Measurements from ENCODE around the gene SLC25A24.
"Not testable (repeated sequence)": the region's sequence is repeated elsewhere in the genome, so short reads cannot be mapped to it uniquely, and the experiment has no call there.

DNA sequence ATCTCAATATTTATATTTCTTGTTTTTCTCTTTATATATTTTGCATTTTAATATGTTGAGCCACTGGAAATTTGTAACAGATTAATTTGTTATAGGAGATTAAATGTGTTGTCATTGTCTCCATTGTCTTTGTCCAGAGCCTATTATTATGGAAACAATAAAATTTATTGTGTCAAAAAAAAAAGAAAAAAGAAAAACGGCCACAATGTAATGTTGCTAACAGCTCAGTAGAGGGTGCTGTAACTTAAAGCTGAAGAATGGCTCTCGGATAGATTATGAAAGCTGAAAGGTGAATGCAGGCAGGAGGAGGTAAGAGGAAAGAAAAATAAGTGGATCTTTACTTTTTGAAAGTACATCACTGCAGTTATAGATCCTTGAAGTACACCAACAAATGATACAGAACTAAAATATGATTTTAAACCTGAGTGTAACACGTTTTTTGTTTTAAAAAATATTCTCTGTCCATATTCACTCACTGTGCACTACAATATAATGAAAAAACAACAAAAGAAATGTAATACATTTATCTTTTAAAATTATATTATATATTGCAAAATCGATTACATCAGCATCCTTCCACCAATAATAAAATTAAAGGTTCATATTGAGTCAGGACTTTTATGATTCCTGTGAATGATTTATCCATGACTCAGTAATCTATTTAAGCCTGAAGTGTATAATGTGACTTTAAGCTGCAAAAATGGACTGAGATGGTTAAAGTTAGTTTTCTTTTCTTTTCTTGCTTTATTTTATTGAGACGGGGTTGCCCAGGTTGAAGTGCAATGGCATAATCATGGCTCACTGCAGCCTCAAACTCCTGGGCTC lies 14.7 kb upstream of the SLC25A24 start:
- TF ChIP-seq, protein P1, sequence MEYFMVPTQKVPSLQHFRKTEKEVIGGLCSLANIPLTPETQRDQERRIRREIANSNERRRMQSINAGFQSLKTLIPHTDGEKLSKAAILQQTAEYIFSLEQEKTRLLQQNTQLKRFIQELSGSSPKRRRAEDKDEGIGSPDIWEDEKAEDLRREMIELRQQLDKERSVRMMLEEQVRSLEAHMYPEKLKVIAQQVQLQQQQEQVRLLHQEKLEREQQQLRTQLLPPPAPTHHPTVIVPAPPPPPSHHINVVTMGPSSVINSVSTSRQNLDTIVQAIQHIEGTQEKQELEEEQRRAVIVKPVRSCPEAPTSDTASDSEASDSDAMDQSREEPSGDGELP (CRISPR knock-in tag; IDR thresholded peaks at IDR 0.05; ENCODE audit: borderline replicate concordance) = not testable (repeated sequence)
- TF ChIP-seq, protein P2, sequence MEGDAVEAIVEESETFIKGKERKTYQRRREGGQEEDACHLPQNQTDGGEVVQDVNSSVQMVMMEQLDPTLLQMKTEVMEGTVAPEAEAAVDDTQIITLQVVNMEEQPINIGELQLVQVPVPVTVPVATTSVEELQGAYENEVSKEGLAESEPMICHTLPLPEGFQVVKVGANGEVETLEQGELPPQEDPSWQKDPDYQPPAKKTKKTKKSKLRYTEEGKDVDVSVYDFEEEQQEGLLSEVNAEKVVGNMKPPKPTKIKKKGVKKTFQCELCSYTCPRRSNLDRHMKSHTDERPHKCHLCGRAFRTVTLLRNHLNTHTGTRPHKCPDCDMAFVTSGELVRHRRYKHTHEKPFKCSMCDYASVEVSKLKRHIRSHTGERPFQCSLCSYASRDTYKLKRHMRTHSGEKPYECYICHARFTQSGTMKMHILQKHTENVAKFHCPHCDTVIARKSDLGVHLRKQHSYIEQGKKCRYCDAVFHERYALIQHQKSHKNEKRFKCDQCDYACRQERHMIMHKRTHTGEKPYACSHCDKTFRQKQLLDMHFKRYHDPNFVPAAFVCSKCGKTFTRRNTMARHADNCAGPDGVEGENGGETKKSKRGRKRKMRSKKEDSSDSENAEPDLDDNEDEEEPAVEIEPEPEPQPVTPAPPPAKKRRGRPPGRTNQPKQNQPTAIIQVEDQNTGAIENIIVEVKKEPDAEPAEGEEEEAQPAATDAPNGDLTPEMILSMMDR (IDR thresholded peaks at IDR 0.05 in 2 of 3, conservative IDR thresholded peaks at IDR 0.05 in 1 of 3; ENCODE audit: insufficient read depth in 2 of 3, low read depth in 1 of 3, low read length in 3 of 3) = peak; percentile 42 to 73 (median 61); a peak in 5 of 6 replicates
- TF ChIP-seq, protein P3, sequence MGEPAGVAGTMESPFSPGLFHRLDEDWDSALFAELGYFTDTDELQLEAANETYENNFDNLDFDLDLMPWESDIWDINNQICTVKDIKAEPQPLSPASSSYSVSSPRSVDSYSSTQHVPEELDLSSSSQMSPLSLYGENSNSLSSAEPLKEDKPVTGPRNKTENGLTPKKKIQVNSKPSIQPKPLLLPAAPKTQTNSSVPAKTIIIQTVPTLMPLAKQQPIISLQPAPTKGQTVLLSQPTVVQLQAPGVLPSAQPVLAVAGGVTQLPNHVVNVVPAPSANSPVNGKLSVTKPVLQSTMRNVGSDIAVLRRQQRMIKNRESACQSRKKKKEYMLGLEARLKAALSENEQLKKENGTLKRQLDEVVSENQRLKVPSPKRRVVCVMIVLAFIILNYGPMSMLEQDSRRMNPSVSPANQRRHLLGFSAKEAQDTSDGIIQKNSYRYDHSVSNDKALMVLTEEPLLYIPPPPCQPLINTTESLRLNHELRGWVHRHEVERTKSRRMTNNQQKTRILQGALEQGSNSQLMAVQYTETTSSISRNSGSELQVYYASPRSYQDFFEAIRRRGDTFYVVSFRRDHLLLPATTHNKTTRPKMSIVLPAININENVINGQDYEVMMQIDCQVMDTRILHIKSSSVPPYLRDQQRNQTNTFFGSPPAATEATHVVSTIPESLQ (CRISPR knock-in tag; IDR thresholded peaks at IDR 0.05) = not testable (repeated sequence)
- TF ChIP-seq U2AF1 (optimal IDR thresholded peaks at IDR 0.05; ENCODE audit: low read depth, low read length); YBX1 (IDR thresholded peaks at IDR 0.05); MEF2D (tag; conservative IDR thresholded peaks at IDR 0.05; ENCODE audit: low read depth); EZH2 (IDR thresholded peaks at IDR 0.05; ENCODE audit: borderline replicate concordance, low read depth, low read length); RBFOX2 (IDR thresholded peaks at IDR 0.05; ENCODE audit: low read depth, low read length); RFX5 (IDR thresholded peaks at IDR 0.05; ENCODE audit: low read depth, low read length); CHD2 (IDR thresholded peaks at IDR 0.05; ENCODE audit: low read depth, low read length): not testable (repeated sequence)

Measured in K562 (cell line).